Peyer's patch (tissue), 4 donors: Measurements from ENCODE around the gene BRK1.

Experiments used
- POLR2A ChIP-seq, 2 donors: fragments of 450-650 bp; IDR thresholded peaks; one replicate each; pipeline ENCODE4 v1.5.1; 2017; ENCODE audit warnings: antibody characterized with exemption in 2 of 2, mild to moderate bottlenecking in 2 of 2, moderate library complexity in 2 of 2
- TF ChIP-seq, protein P1 (sequence below), 6 experiments: fragments of 450-650 bp in 4 of 6; fragments of 200-600 bp in 2 of 6; sonication (generic) in 1 of 6; IDR thresholded peaks; one replicate each; pipeline ENCODE4 v1.5.1; 2017 to 2019; ENCODE audit warnings: antibody characterized with exemption in 6 of 6, mild to moderate bottlenecking in 3 of 6, moderate library complexity in 1 of 6

DNA sequence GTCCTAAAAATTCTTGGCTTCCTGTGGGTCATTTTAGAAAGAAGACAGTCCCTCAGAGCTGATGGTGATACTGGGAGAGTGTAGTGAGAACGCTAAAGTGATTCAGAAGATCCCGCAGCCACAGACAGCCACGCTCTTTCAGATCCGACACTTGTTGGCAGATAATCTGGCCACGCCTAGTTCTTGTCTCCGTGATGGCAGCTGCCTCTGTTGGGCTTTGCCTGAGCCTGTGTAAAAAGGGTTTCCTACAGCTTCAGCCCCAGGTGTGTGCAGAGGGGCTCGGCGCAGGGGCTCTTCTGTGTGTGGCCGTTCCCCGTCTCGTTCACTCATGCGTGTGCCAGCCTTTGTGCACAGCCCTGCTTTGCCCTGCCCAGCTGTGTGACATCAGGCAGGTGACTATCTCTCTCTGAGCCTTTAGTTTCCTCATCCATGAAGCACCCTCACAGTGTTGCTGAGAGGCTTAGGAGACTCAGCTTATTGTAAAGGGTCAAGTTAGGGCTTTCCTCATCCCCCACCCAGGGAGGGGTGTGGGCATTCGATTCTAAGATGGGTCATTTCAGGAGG is 55.5 kb downstream of the BRK1 start:
- TF ChIP-seq POLR2A (IDR thresholded peaks at IDR 0.05): no peak
- TF ChIP-seq, protein P1, sequence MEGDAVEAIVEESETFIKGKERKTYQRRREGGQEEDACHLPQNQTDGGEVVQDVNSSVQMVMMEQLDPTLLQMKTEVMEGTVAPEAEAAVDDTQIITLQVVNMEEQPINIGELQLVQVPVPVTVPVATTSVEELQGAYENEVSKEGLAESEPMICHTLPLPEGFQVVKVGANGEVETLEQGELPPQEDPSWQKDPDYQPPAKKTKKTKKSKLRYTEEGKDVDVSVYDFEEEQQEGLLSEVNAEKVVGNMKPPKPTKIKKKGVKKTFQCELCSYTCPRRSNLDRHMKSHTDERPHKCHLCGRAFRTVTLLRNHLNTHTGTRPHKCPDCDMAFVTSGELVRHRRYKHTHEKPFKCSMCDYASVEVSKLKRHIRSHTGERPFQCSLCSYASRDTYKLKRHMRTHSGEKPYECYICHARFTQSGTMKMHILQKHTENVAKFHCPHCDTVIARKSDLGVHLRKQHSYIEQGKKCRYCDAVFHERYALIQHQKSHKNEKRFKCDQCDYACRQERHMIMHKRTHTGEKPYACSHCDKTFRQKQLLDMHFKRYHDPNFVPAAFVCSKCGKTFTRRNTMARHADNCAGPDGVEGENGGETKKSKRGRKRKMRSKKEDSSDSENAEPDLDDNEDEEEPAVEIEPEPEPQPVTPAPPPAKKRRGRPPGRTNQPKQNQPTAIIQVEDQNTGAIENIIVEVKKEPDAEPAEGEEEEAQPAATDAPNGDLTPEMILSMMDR (IDR thresholded peaks at IDR 0.05): no peak
